Measurements from ENCODE around the gene CMTM1.
"Not testable (repeated sequence)": the region's sequence is repeated elsewhere in the genome, so short reads cannot be mapped to it uniquely, and the experiment has no call there.

CMTM1 gene

GRCh38 chr16:66588981-66589713 lies 22.9 kb downstream of the CMTM1 start:
- peak in 1 of 2 donors; percentile 37 for DNase-seq (ENCODE audit: low read depth in 2 of 2, low spot score in 1 of 2)

GRCh38 chr16:66590322-66590721 lies 24.1 kb downstream of the CMTM1 start:
- no peak for DNase-seq (ENCODE audit: low read depth in 2 of 2, low spot score in 1 of 2)

GRCh38 chr16:66591018-66591417 lies 24.8 kb downstream of the CMTM1 start:
- no peak for DNase-seq (ENCODE audit: low read depth in 2 of 2, low spot score in 1 of 2)

DNA sequence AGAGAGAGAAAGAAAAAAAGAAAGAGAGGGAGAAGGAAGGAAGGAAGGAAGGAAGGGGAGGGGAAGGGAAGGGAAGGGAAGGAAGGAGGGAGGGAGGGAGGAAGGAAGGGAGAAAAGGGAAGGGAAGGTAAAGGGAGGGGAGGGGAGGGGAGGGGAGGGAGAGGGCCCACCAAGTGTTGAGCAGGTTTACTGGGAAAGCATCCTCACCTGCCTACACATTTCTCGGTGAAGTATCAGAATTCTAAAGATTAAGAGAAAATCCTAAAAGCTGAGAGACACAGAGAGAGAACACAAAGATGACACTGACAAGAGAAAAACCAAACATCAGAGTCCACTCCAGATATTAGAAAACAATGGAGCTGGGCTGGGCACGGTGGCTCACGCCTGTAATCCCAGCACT lies 26.0 kb downstream of the CMTM1 start:
- no peak for DNase-seq (ENCODE audit: low read depth in 2 of 2, low spot score in 1 of 2)

- DNase-seq (ENCODE audit: low read depth in 2 of 2, low spot score in 1 of 2), result no peak
Observed at GRCh38 chr16:66592814-66593213, 26.6 kb downstream of the CMTM1 start.

DNA sequence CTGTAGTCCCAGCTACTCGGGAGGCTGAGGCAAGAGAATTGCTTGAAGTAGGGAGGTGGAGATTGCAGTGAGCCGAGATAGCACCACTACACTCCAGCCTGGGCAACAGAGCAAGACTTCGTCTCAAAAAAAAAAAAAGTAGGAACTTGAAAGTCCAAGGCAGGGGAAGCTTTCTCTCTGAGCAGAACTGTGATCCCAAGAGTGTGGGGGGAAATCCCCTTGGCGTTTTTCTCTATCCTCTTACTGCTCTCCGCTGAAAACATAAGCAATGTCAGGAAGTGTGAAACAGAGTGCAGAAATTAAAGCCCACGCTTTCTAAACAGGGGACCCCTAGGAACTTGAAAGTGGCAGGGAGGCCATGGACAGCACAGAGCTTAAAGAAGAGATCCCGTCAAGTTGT lies 28.5 kb downstream of the CMTM1 start:
- DNase-seq (ENCODE audit: low read depth in 2 of 2, low spot score in 1 of 2), result no peak

GRCh38 chr16:66596559-66596958 lies 30.3 kb downstream of the CMTM1 start:
- DNase-seq (ENCODE audit: low read depth in 2 of 2, low spot score in 1 of 2), result not testable (repeated sequence)

DNA sequence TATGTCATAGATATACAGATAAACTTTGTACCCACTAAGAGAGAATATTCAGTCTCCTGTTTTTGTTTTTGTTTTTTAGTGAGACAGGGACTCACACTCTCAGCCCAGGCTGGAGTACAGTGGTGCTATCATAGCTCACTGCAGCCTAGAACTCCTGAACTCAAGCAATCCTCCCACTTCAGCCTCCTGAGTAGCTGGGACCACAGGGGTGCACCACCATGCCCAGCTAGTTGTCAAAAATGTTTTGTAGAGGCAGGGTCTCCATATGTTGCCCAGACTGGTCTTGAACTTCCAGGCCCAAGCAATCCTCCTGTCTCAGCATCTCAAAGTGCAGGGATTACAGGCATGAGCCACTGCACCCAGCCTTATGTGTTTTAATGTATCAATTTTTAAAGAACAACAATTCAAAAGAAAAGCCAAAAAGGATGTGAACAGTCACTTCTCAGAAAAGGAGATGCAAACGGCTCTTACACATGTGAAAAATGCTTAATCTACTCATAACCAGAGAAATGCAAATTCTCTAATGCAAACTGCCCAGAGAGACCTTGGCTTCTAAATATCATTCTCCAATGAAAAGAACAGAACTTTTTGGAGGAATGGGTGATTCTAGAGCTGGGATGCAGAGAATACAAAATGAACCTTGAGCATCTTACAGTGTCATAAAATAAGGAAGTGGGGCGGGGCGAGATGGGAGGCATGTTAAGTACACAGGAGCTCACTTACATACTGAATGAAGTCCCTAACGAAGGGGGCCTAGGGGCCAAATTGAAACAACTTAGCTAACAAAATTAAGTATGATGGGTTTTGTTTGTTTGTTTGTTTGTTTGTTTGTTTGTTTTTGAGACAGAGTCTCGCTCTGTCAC lies 31.0 kb downstream of the CMTM1 start:
- no peak for DNase-seq (ENCODE audit: low read depth in 2 of 2, low spot score in 1 of 2)

DNA sequence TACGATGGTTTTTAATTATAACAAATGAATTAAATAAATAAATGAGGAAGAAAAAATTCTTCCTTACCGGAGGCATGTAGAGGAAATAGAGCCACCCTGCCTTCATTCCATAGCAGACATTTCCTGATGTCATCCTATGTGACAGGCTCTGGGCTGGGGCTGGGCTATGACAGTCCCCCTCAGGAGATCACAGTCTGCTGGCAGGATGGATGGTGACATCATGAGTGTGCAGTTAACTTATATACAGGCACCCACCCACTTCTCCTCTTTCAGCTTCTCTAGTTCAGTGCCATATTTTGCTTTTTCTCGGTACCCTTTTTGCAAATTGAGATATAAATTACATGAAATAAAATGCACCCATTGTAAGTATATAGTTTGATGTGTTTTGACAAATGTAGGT lies 31.9 kb downstream of the CMTM1 start:
- no peak for DNase-seq (ENCODE audit: low read depth in 2 of 2, low spot score in 1 of 2)

DNA sequence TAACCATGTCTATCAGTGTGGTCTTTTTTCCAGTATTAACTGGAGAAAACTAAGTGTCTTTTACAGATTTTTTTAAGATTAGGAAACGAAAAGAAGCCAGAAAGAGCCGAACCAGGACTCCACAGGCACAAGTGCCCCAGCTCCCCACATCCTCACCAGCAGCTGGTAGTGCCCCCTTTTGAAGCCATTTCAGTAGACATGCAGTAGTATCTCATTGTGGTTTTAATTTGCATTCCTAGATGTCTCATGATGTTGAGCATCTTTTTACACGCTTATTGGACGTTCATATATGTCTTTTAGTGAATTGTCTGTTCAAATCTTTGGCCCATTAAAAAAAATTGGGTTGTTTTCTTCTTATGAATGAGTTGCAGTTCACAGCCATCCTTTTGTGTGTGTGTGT lies 33.5 kb downstream of the CMTM1 start:
- no peak for DNase-seq (ENCODE audit: low read depth in 2 of 2, low spot score in 1 of 2)

DNA sequence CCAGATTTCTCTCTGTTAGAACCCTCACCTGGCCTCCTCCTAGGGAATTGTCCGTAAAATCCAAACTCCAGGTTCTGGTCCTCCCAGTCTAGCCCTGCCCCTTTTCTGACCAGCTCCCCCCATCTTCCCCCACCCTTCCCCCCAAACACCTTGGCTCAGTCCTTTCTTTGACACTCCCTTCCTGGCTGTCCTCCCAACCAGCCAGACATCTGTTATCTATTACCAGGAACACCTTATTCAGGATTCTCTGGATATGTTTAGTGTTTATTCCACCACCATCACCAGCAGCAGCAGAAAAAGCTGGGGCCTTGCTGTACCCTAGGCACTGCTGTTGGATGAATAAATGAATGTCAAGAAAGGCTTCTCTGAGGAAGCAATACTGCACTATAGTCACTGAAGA lies 34.2 kb downstream of the CMTM1 start:
- DNase-seq (ENCODE audit: low read depth in 2 of 2, low spot score in 1 of 2), result no peak

DNA sequence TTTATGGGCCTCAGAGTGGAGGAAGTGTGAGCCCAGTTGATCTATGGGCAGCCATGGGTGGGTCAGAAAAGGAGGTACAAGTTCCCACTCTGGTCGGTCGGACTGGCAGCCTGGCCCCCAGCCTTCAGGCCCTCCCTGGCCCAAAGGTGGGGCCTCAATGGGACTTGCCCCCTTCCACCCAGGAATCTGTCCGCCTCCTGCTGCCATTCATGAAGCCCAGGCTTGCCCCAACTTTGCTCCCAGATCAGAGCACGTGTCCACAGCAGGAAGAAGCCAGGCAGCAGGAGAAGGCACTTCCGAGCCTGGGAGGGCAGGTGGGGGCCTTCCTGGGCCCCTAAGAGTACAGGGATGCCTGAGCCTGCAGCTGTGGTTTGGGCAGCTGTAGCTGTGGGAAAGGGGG lies 35.2 kb downstream of the CMTM1 start:
- DNase-seq (ENCODE audit: low read depth in 2 of 2, low spot score in 1 of 2), result no peak

GRCh38 chr16:66603537-66604375 lies 37.5 kb downstream of the CMTM1 start:
- DNase-seq (ENCODE audit: low read depth in 2 of 2, low spot score in 1 of 2), result peak; percentile 27 to 55

DNA sequence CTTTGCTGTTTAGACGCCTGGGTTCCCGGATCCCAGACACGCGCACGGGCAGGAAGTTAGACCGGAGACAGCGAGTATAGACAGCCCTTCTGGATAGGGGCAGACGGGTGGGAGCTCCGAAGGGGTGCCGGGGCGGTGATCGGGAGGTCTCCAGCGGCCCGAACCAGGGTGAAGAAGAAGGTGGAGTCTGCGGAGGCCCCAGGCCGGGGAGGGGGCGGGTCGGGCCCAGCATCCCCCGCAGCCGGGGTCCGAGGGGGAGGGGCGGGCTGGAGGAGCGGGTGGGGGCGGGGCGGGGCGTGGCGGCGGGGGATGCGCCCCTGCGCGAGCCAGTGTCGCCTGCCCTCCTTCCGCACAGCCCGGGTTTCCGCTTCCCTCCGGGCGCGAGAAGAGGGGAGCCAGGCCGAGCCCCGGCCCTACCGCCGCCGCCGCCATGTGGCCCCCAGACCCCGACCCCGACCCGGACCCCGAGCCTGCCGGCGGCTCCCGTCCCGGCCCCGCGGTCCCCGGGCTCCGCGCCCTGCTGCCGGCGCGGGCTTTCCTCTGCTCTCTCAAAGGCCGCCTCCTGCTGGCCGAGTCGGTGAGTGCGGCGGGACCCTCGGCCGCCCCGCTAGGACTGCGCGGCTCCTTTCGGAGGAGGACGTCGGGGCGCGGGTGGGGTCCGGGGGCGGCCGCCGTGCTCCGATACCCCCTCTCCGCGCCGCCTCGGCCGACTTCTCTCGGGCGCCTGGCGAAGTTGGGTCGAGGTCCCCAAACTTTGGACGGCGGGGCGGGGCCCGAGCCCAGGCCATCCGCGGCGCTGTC lies 38.3 kb downstream of the CMTM1 start, which contains the start of gene CMTM3:
Gene CMTM3 (plus strand): TSS at position 329 of the 801 bp plus-strand sequence. CDS start 102 bp downstream, at position 431.
- DNase-seq (ENCODE audit: low read depth in 2 of 2, low spot score in 1 of 2), result peak; percentile 30 to 39

- no peak for DNase-seq (ENCODE audit: low read depth in 2 of 2, low spot score in 1 of 2)
Observed at GRCh38 chr16:66605177-66605978, 39.1 kb downstream of the CMTM1 start.

DNA sequence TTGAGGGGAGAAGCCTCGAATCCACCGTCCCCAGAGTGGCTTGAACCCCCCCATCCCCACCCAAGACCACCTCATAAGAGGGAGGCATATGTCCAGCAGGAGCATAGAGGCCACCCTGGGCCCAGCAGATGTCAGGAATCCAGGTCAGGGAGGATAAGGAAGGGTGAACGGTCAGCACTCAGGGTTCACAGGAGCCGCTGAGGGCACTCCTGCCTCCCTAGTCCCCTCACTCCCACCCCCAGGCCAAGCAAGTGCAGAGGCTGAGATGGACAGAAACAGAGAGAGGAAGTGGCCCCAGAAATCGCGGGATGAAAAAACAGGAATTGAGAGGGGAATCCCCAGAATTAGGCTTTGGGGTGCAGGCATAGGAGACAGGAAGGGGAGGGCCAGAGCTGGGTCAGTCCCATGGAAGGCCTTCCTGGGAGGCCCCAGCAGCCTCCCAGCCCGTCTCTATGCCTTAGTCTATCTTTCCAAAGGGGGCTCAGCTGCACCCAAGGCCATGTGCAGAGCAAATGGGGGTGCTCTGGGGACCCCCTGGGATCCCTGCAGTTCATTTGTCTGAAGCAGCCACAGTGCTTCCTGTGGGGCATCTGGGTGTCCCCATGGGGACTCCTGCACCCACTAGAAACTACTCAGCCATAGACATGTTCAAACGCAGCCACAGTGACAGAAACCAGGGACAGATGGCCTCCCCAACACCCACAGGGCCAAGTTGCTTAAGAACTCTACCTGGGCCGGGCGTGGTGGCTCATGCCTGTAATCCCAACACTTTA lies 39.9 kb downstream of the CMTM1 start:
- no peak for DNase-seq (ENCODE audit: low read depth in 2 of 2, low spot score in 1 of 2)

DNA sequence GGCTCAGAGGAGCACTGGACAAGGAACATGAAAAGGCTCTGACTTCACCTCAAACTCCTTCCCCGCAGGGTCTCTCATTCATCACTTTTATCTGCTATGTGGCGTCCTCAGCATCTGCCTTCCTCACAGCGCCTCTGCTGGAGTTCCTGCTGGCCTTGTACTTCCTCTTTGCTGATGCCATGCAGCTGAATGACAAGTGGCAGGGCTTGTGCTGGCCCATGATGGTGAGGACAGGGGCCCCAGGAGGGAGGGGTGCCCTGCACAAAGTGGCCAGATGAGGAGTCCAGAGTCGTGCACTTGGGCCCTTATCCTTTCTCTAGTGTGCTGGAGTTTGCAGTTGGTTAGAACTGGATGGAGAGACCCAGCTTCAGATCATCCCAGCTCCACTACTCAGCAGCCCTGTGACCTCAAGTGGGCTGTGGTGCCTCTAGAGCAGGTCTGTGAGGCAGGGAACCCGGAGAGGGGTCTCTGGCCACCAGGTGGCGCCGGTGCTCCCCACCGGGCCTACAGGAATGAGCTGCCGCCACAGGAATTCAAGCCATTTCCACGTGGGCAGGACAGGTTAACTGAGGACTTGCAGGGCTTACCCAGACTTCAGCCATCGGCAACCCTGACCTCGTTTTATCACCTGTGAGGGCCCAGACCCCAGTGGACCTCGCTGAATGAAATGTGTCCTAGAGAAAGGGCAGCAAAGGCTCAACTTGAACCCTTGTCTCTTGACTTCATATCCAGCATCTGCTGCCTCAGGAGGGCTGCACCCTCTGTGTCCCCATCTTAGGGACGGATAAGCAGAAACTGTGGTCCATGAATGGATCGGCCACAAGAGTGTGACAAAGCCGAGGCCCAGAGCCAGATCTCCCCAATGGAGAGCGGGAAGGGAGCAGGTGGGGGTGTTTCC lies 42.3 kb downstream of the CMTM1 start:
- peak; percentile 52 to 68 for DNase-seq (ENCODE audit: low read depth in 2 of 2, low spot score in 1 of 2)

- DNase-seq (ENCODE audit: low read depth in 2 of 2, low spot score in 1 of 2), result no peak
Observed at GRCh38 chr16:66609139-66609510, 42.9 kb downstream of the CMTM1 start.

Measured in stimulated activated CD8-positive, alpha-beta memory T cell treated with anti-CD3 and anti-CD28 coated beads, Interleukin-4, amount 100 ng/mL, for 1 hour (primary cell).